Hepatocyte (in vitro differentiated cells): ENCODE data around the gene MTX3.

ENCODE experiments used
- EZH2 ChIP-seq: fragments of 200-600 bp; sonication (generic); IDR thresholded peaks from 2 replicates; pipeline ENCODE4 v1.6.1; 2016; ENCODE audit warnings: antibody characterized with exemption, mild to moderate bottlenecking, borderline replicate concordance
- EZH2phosphoT487 ChIP-seq: fragments of 200-600 bp; sonication (generic); IDR thresholded peaks from one replicate; pipeline ENCODE4 v1.6.1; 2018; ENCODE audit warnings: antibody characterized with exemption, mild to moderate bottlenecking, low read depth, moderate library complexity; ENCODE audit not compliant: unreplicated experiment, severe bottlenecking

GRCh38 chr5:80010754-80011392 is 19.8 kb upstream of the MTX3 start:
- no peak for TF ChIP-seq EZH2phosphoT487
- TF ChIP-seq EZH2: no peak
